HCT116 (cell line): ENCODE measurements around the gene PHYKPL. TPM values are rescaled to one million over a fixed set of nuclear protein-coding genes. Genes with fewer than 3 reads are reported as not detected.

Experiments
- ATAC-seq: fragments of 200-7000 bp; cut with Tn5 transposase; 2 replicates; pipeline ENCODE4 v1.9.1; 2020; ENCODE audit warnings: mild to moderate bottlenecking, moderate library complexity
- BruUV-seq: library from RNA; stranded (reverse); fragments of 400-500 nt; replicated peaks from 2 replicates; lab custom pipeline; 2021; lab: Mats Ljungman, UMichigan
- CTCF ChIA-PET: fragments of 300-600 bp; sonication (Branson Sonifier 250); formaldehyde crosslinking; loops from one replicate; lab custom pipeline; 2021; ENCODE audit warnings: antibody characterized with exemption; lab: Charles Lee
- POLR2A ChIA-PET: fragments of 300-600, 350-600 bp; sonication (Branson Sonifier 250); formaldehyde crosslinking; loops from one replicate; lab custom pipeline; 2021; ENCODE audit warnings: antibody characterized with exemption; lab: Charles Lee
- RAD21 ChIA-PET, 2 experiments: fragments of 300-600 bp; sonication (Branson Sonifier 250); formaldehyde crosslinking; loops; one replicate each; lab custom pipeline; 2023; ENCODE audit warnings: low total read pairs in 2 of 2; ENCODE audit not compliant: uncharacterized antibody in 2 of 2, unreplicated experiment in 2 of 2, low non-redundant PET in 1 of 2; lab: Charles Lee
- DNase-seq: peaks from one replicate; pipeline ENCODE4 v3.0.0-alpha.2; 2010; ENCODE audit warnings: low read depth, low spot score
- H2AFZ ChIP-seq: fragments of 200-600 bp; shearing (Covaris generic), sonication (generic); 2 replicates; pipeline ENCODE4 v1.6.1; 2017; ENCODE audit warnings: low read depth, mixed run types, mixed read lengths, antibody characterized with exemption, low read length; ENCODE audit not compliant: poor library complexity, severe bottlenecking
- H3K27ac ChIP-seq: 2 replicates; pipeline ENCODE4 v1.5.1; 2012; ENCODE audit warnings: low read depth, low read length
- H3K27me3 ChIP-seq: fragments of 200-600 bp; sonication (generic); 2 replicates; pipeline ENCODE4 v1.6.1; 2016; ENCODE audit warnings: mixed run types, low read length, mixed read lengths; ENCODE audit not compliant: insufficient read depth
- H3K36me3 ChIP-seq, 2 experiments: fragments of 200-500 bp in 1 of 2; fragments of 200-600 bp in 1 of 2; sonication (Bioruptor generic) in 1 of 2; sonication (generic) in 1 of 2; 2 replicates each; pipeline versions ENCODE4 v1.5.1 to v1.6.1; 2014 to 2016; ENCODE audit warnings: low read length in 2 of 2, inconsistent platforms in 1 of 2, mixed read lengths in 1 of 2, mixed run types in 1 of 2; ENCODE audit not compliant: insufficient read depth in 2 of 2, control insufficient read depth in 1 of 2
- H3K4me1 ChIP-seq, 2 experiments: fragments of 200-600 bp in 1 of 2; sonication (generic) in 1 of 2; 2 replicates each; pipeline versions ENCODE4 v1.5.1 to v1.6.1; 2012 to 2017; ENCODE audit warnings: low read length in 2 of 2, inconsistent platforms in 1 of 2, mild to moderate bottlenecking in 1 of 2, mixed read lengths in 1 of 2, mixed run types in 1 of 2, moderate library complexity in 1 of 2; ENCODE audit not compliant: insufficient read depth in 2 of 2, control insufficient read depth in 1 of 2
- H3K4me2 ChIP-seq: fragments of 200-600 bp; sonication (generic); 2 replicates; pipeline ENCODE4 v1.6.1; 2017; ENCODE audit warnings: mixed run types, low read length, mixed read lengths
- H3K4me3 ChIP-seq, 2 experiments: fragments of 200-600 bp in 1 of 2; sonication (generic) in 1 of 2; replicated peaks in 1 of 2; 2 replicates each; pipeline ENCODE4 v1.5.1; 2011 to 2016; ENCODE audit warnings: low read length in 2 of 2, control low read depth in 1 of 2, low read depth in 1 of 2, mild to moderate bottlenecking in 1 of 2, mixed read lengths in 1 of 2, mixed run types in 1 of 2
- H3K79me2 ChIP-seq: fragments of 200-600 bp; sonication (generic); 2 replicates; pipeline ENCODE4 v1.6.1; 2017; ENCODE audit warnings: mild to moderate bottlenecking, mixed run types, low read length, moderate library complexity, mixed read lengths; ENCODE audit not compliant: insufficient read depth
- H3K9ac ChIP-seq: fragments of 200-600 bp; sonication (generic); 2 replicates; pipeline ENCODE4 v1.6.1; 2016; ENCODE audit warnings: low read length, mixed read lengths
- H3K9me2 ChIP-seq: fragments of 200-600 bp; sonication (generic), shearing (Covaris generic); 2 replicates; pipeline ENCODE4 v1.6.1; 2017; ENCODE audit warnings: mixed run types, mild to moderate bottlenecking, moderate library complexity; ENCODE audit not compliant: insufficient read depth
- H3K9me3 ChIP-seq, 2 experiments: fragments of 200-500 bp in 1 of 2; fragments of 200-600 bp in 1 of 2; sonication (Bioruptor generic) in 1 of 2; sonication (generic) in 1 of 2; 2 replicates each; pipeline ENCODE4 v1.6.1; 2014 to 2017; ENCODE audit warnings: low read length in 2 of 2, mixed read lengths in 2 of 2, inconsistent platforms in 1 of 2, low read depth in 1 of 2, mild to moderate bottlenecking in 1 of 2, mixed run types in 1 of 2, moderate library complexity in 1 of 2; ENCODE audit not compliant: control insufficient read depth in 1 of 2, insufficient read depth in 1 of 2
- H4K20me1 ChIP-seq: fragments of 200-600 bp; sonication (generic), shearing (Covaris generic); 2 replicates; pipeline ENCODE4 v1.6.1; 2017; ENCODE audit warnings: mixed run types, mild to moderate bottlenecking, moderate library complexity; ENCODE audit not compliant: insufficient read depth
- CBX3 ChIP-seq: IDR thresholded peaks from 2 replicates; pipeline ENCODE4 v1.6.1; 2012; ENCODE audit warnings: low read depth
- JUND ChIP-seq: IDR thresholded peaks from 2 replicates; pipeline ENCODE4 v1.6.1; 2012
- POLR2AphosphoS5 ChIP-seq: IDR thresholded peaks from 2 replicates; pipeline ENCODE4 v1.6.1; 2011; ENCODE audit warnings: mild to moderate bottlenecking, low read depth, low read length, moderate library complexity
- SP1 ChIP-seq: IDR thresholded peaks from 2 replicates; pipeline ENCODE4 v1.6.1; 2012; ENCODE audit warnings: low read depth
- TCF7L2 ChIP-seq: IDR thresholded peaks from 2 replicates; pipeline ENCODE4 v1.7.0; 2011; ENCODE audit warnings: borderline replicate concordance, inconsistent platforms; ENCODE audit not compliant: insufficient read depth, insufficient read length; ENCODE audit errors: extremely low read depth
- YY1 ChIP-seq: IDR thresholded peaks from 2 replicates; pipeline ENCODE4 v1.6.1; 2011; ENCODE audit warnings: low read length, low read depth, moderate library complexity, mild to moderate bottlenecking; ENCODE audit not compliant: insufficient replicate concordance; ENCODE audit errors: extremely low read depth
- ZFX ChIP-seq: fragments of 450-650 bp; IDR thresholded peaks from 2 replicates; pipeline ENCODE4 v1.6.1; 2017
- intact Hi-C: fragments of 100-400 bp; cut with micrococcal nuclease; formaldehyde crosslinking; loops from 2 replicates; pipeline ENCODE4 v1.10.0; 2022
- total RNA-seq: library from RNA; stranded (reverse); gene quantifications from one replicate; pipeline ENCODE4 v1.2.1, GENCODE V29; 2021; ENCODE audit not compliant: unreplicated experiment
- TF ChIP-seq, protein P1 (sequence below): IDR thresholded peaks from 2 replicates; pipeline ENCODE4 v1.6.1; 2012
- TF ChIP-seq, protein P2 (sequence below): IDR thresholded peaks from 2 replicates; pipeline ENCODE4 v1.6.1; 2011; ENCODE audit warnings: mild to moderate bottlenecking, low read length, moderate library complexity; ENCODE audit not compliant: insufficient replicate concordance; ENCODE audit errors: extremely low read depth

PHYKPL gene
- total RNA-seq, 1 experiment from 2014 or later = 57.8 TPM

DNA sequence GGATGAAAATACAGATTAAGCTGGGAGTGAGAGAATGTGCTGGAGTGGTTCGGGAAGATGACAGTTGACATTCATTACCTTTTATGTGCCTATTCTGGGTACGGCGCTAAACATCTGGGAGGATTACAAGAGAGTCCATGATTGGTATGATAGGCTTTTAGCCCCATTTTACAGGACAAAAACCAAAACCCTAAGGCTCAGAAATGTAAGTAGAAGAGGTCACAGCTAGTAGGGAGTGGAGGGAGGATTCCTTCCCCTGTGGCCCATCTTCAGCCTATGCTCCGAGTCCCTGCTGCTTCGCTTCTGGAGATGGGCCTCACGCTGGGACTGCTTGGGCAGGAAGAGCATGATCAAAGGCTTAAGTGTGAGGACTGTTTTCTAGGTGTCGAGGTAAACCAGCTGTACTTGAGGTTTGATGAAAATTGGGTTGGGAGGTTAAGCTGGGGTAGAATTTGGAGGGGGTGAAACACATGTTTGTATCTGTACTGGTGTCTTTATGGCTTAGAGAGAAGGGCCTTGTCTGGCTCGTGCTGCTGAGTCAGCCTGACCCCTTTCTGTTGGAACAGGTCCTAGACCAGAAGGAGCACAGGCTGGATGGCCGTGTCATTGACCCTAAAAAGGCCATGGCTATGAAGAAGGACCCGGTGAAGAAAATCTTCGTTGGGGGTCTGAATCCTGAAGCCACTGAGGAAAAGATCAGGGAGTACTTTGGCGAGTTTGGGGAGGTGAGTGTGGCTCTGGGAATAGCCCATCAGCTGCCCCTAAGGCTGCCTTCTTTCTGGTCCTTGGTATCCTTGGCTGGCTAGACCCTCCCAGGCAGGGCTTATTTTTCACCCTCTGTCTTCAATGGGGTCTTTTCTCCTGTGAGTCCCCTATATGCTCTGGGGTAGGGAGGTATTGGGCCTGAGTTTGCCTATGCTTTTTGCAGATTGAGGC is 26.2 kb downstream of the PHYKPL start:
- H3K4me2 ChIP-seq = peak overlapping the region; percentile 94
- peaks cover 46 to 61% of the 10 kb centered on the region in 2 experiments for H3K36me3 ChIP-seq
- peak overlapping the region; percentile 97 for H3K9ac ChIP-seq
- POLR2A ChIA-PET = interaction anchor here (0.6 to 1.2 kb wide), 2 partner anchors 10 to 885 kb away, joined by 3 to 4 read pairs; no protein-coding TSS in a partner anchor
- peak overlapping the region; percentile 82 to 88 for H3K4me3 ChIP-seq
- no peak for ATAC-seq
- no peaks in the 10 kb centered on the region for H3K9me3 ChIP-seq
- peak overlapping the region; percentile 97; the same call in 1 of the 2 replicates for H3K27ac ChIP-seq
- DNase-seq = no peak
- no peaks in the 10 kb centered on the region for H3K9me2 ChIP-seq
- CTCF ChIA-PET = interaction anchor here (2.4 kb wide), 1 partner anchor 9 kb away, joined by 6 read pairs; no protein-coding TSS in a partner anchor
- H3K27me3 ChIP-seq = no peaks in the 10 kb centered on the region
- no peak overlapping the region for H2AFZ ChIP-seq
- TF ChIP-seq SP1 (no peak), JUND (no peak), YY1 (no peak), TCF7L2 (no peak), CBX3 (no peak), POLR2AphosphoS5 (no peak; the same call in none of the 2 replicates), ZFX (no peak)
- TF ChIP-seq, protein P1, sequence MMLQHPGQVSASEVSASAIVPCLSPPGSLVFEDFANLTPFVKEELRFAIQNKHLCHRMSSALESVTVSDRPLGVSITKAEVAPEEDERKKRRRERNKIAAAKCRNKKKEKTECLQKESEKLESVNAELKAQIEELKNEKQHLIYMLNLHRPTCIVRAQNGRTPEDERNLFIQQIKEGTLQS = no peak
- TF ChIP-seq, protein P2, sequence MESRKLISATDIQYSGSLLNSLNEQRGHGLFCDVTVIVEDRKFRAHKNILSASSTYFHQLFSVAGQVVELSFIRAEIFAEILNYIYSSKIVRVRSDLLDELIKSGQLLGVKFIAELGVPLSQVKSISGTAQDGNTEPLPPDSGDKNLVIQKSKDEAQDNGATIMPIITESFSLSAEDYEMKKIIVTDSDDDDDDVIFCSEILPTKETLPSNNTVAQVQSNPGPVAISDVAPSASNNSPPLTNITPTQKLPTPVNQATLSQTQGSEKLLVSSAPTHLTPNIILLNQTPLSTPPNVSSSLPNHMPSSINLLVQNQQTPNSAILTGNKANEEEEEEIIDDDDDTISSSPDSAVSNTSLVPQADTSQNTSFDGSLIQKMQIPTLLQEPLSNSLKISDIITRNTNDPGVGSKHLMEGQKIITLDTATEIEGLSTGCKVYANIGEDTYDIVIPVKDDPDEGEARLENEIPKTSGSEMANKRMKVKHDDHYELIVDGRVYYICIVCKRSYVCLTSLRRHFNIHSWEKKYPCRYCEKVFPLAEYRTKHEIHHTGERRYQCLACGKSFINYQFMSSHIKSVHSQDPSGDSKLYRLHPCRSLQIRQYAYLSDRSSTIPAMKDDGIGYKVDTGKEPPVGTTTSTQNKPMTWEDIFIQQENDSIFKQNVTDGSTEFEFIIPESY = no peak
- peaks cover 18 to 48% of the 10 kb centered on the region in 2 experiments for H3K4me1 ChIP-seq
- H3K79me2 ChIP-seq = peaks cover 77% of the 10 kb centered on the region
- RAD21 ChIA-PET = no interaction called here
- intact Hi-C loops = no loop called here
- BruUV-seq = TSS peak; percentile 62
- H4K20me1 ChIP-seq = peaks cover 54% of the 10 kb centered on the region
